GM18520 (cell line): Measurements from ENCODE around the gene CCDC149.
A peak's percentile ranks its signal among the peaks of the same experiment; 100 is the strongest.

Source experiments
- ATAC-seq: cut with Tn5 transposase; IDR thresholded peaks from one replicate; pipeline ENCODE4 v1.9.1; 2021; ENCODE audit not compliant: unreplicated experiment

CCDC149 gene

GRCh38 chr4:24881508-24882196, 31.2 kb downstream of the CCDC149 start:
- ATAC-seq = no peak

- ATAC-seq = no peak
Measured at GRCh38 chr4:24880186-24880585, 32.7 kb downstream of the CCDC149 start.

- ATAC-seq = no peak
Measured at GRCh38 chr4:24878636-24879016, 34.2 kb downstream of the CCDC149 start.

GRCh38 chr4:24877868-24878635, 34.8 kb downstream of the CCDC149 start:
- ATAC-seq = no peak

- no peak for ATAC-seq
Measured at GRCh38 chr4:24876431-24876830, 36.4 kb downstream of the CCDC149 start.

GRCh38 chr4:24872720-24873119, 40.1 kb downstream of the CCDC149 start:
- ATAC-seq = no peak

GRCh38 chr4:24871210-24871609, 41.6 kb downstream of the CCDC149 start:
- no peak for ATAC-seq

- ATAC-seq = no peak
Measured at GRCh38 chr4:24867766-24868296, 45.0 kb downstream of the CCDC149 start.

GRCh38 chr4:24867251-24867650, 45.6 kb downstream of the CCDC149 start:
- ATAC-seq = no peak

- no peak for ATAC-seq
Measured at GRCh38 chr4:24865401-24865800, 47.4 kb downstream of the CCDC149 start.

GRCh38 chr4:24863799-24864198, 49.0 kb downstream of the CCDC149 start:
- ATAC-seq = no peak

- peak; percentile 49 for ATAC-seq
Measured at GRCh38 chr4:24862073-24862751, 50.6 kb downstream of the CCDC149 start.

- ATAC-seq = no peak
Measured at GRCh38 chr4:24858550-24858949, 54.3 kb downstream of the CCDC149 start.

GRCh38 chr4:24858026-24858425, 54.8 kb downstream of the CCDC149 start:
- no peak for ATAC-seq

GRCh38 chr4:24856586-24856985, 56.3 kb downstream of the CCDC149 start:
- peak; percentile 72 for ATAC-seq

- ATAC-seq = no peak
Measured at GRCh38 chr4:24855741-24856140, 57.1 kb downstream of the CCDC149 start.

GRCh38 chr4:24853142-24853541, 59.7 kb downstream of the CCDC149 start:
- ATAC-seq = no peak

- no peak for ATAC-seq
Measured at GRCh38 chr4:24850674-24851073, 62.2 kb downstream of the CCDC149 start.

- ATAC-seq = no peak
Measured at GRCh38 chr4:24849756-24850155, 63.1 kb downstream of the CCDC149 start.

- no peak for ATAC-seq
Measured at GRCh38 chr4:24849351-24849750, 63.5 kb downstream of the CCDC149 start.

GRCh38 chr4:24846716-24847115, 66.1 kb downstream of the CCDC149 start:
- no peak for ATAC-seq

GRCh38 chr4:24845902-24846301, 66.9 kb downstream of the CCDC149 start:
- no peak for ATAC-seq
